IMR-90 (cell line): ENCODE measurements around the gene ITM2C. TPM values are rescaled to one million over a fixed set of nuclear protein-coding genes. Genes with fewer than 3 reads are reported as not detected.

Source experiments
- ATAC-seq: fragments of 200-7000 bp; cut with Tn5 transposase; 2 replicates; pipeline ENCODE4 v1.9.1; 2020; ENCODE audit warnings: low read depth, mild to moderate bottlenecking, moderate library complexity
- BruUV-seq: library from RNA; stranded (reverse); fragments of 400-500 nt; replicated peaks from 2 replicates; lab custom pipeline; 2021; lab: Mats Ljungman, UMichigan
- CTCF ChIA-PET: fragments of 300-600 bp; formaldehyde crosslinking; extraction: SDS; loops from one replicate; lab custom pipeline; 2021; ENCODE audit warnings: antibody characterized with exemption; lab: Yijun Ruan, JAX
- POLR2A ChIA-PET: fragments of 300-600 bp; sonication (Branson Sonifier 250); formaldehyde crosslinking; loops from one replicate; lab custom pipeline; 2022; ENCODE audit warnings: antibody characterized with exemption; ENCODE audit not compliant: unreplicated experiment; lab: Charles Lee
- DNase-seq: peaks from one replicate; pipeline ENCODE4 v3.0.0; 2013
- H2AFZ ChIP-seq: replicated peaks from 2 replicates; pipeline ENCODE3; 2013; ENCODE audit warnings: low read length, mild to moderate bottlenecking; ENCODE audit not compliant: poor library complexity
- H2AK5ac ChIP-seq: 2 replicates; pipeline ENCODE4 v1.6.1; 2013; ENCODE audit warnings: low read depth, low read length, inconsistent platforms
- H2AK9ac ChIP-seq: replicated peaks from 2 replicates; pipeline ENCODE3; 2013; ENCODE audit warnings: mild to moderate bottlenecking, low read depth, low read length, moderate library complexity; ENCODE audit not compliant: poor library complexity
- H2BK120ac ChIP-seq: 2 replicates; pipeline ENCODE4 v1.6.1; 2013; ENCODE audit warnings: low read depth, low read length, inconsistent platforms
- H2BK15ac ChIP-seq: 3 replicates; pipeline ENCODE4 v1.6.1; 2013; ENCODE audit warnings: low read depth, low read length, inconsistent platforms
- H2BK20ac ChIP-seq: 2 replicates; pipeline ENCODE4 v1.6.1; 2013; ENCODE audit warnings: low read depth, mild to moderate bottlenecking, inconsistent platforms, low read length, moderate library complexity
- H2BK5ac ChIP-seq: 2 replicates; pipeline ENCODE4 v1.6.1; 2013; ENCODE audit warnings: mild to moderate bottlenecking, low read depth, low read length, inconsistent platforms; ENCODE audit not compliant: poor library complexity, severe bottlenecking
- H3K14ac ChIP-seq: replicated peaks from 2 replicates; pipeline ENCODE4 v1.6.1; 2013; ENCODE audit warnings: low read depth, low read length, inconsistent platforms
- H3K18ac ChIP-seq: 2 replicates; pipeline ENCODE4 v1.6.1; 2013; ENCODE audit warnings: low read depth, low read length, control low read depth
- H3K23ac ChIP-seq: 2 replicates; pipeline ENCODE4 v1.6.1; 2013; ENCODE audit warnings: low read depth, low read length, inconsistent platforms
- H3K27ac ChIP-seq: 2 replicates; pipeline ENCODE4 v1.5.1; 2013; ENCODE audit warnings: mild to moderate bottlenecking, control low read depth, low read length; ENCODE audit not compliant: insufficient read depth
- H3K27me3 ChIP-seq: 2 replicates; pipeline ENCODE4 v1.6.1; 2013; ENCODE audit warnings: low read length; ENCODE audit not compliant: control insufficient read depth, insufficient read depth
- H3K36me3 ChIP-seq: 2 replicates; pipeline ENCODE4 v1.6.1; 2013; ENCODE audit warnings: low read length, mixed read lengths; ENCODE audit not compliant: control insufficient read depth, insufficient read depth
- H3K4ac ChIP-seq: 2 replicates; pipeline ENCODE4 v1.6.1; 2013; ENCODE audit warnings: low read depth, low read length, inconsistent platforms
- H3K4me1 ChIP-seq: 2 replicates; pipeline ENCODE4 v1.6.1; 2013; ENCODE audit warnings: low read length, mixed read lengths; ENCODE audit not compliant: control insufficient read depth, insufficient read depth
- H3K4me2 ChIP-seq: 2 replicates; pipeline ENCODE4 v1.6.1; 2013; ENCODE audit warnings: low read depth, mild to moderate bottlenecking, control low read depth, low read length, moderate library complexity
- H3K4me3 ChIP-seq: 2 replicates; pipeline ENCODE4 v1.5.1; 2013; ENCODE audit warnings: low read depth, mild to moderate bottlenecking, control low read depth, low read length, moderate library complexity; ENCODE audit not compliant: insufficient read depth
- H3K56ac ChIP-seq: 2 replicates; pipeline ENCODE4 v1.6.1; 2013; ENCODE audit warnings: low read length, inconsistent platforms; ENCODE audit not compliant: insufficient read depth; ENCODE audit errors: extremely low read depth
- H3K79me1 ChIP-seq, 2 experiments: 2 replicates each; pipeline ENCODE4 v1.6.1; 2013; ENCODE audit warnings: low read length in 2 of 2, inconsistent platforms in 1 of 2, low read depth in 1 of 2
- H3K9ac ChIP-seq: 2 replicates; pipeline ENCODE4 v1.6.1; 2013; ENCODE audit warnings: low read depth, low read length, control low read depth
- H3K9me1 ChIP-seq: 2 replicates; pipeline ENCODE4 v1.6.1; 2013; ENCODE audit warnings: low read length, inconsistent platforms; ENCODE audit not compliant: insufficient read depth
- H3K9me3 ChIP-seq: 2 replicates; pipeline ENCODE4 v1.6.1; 2013; ENCODE audit warnings: low read length; ENCODE audit not compliant: control insufficient read depth, insufficient read depth
- H4K20me1 ChIP-seq: 2 replicates; pipeline ENCODE4 v1.6.1; 2013; ENCODE audit warnings: low read length, inconsistent platforms; ENCODE audit not compliant: insufficient read depth
- H4K5ac ChIP-seq: 2 replicates; pipeline ENCODE4 v1.6.1; 2013; ENCODE audit warnings: mild to moderate bottlenecking, low read depth, low read length, control low read depth
- H4K8ac ChIP-seq, 2 experiments: 2 replicates each; pipeline ENCODE4 v1.6.1; 2013; ENCODE audit warnings: low read depth in 2 of 2, low read length in 2 of 2, control low read depth in 1 of 2, inconsistent platforms in 1 of 2
- H4K91ac ChIP-seq: 2 replicates; pipeline ENCODE4 v1.6.1; 2013; ENCODE audit warnings: low read depth, low read length, inconsistent platforms; ENCODE audit not compliant: insufficient read depth
- BHLHE40 ChIP-seq: fragments of 150-350 bp; IDR thresholded peaks from 2 replicates; pipeline ENCODE4 v1.6.1; 2016; ENCODE audit warnings: mild to moderate bottlenecking, low read depth, low read length
- CHD1 ChIP-seq: IDR thresholded peaks from 2 replicates; pipeline ENCODE4 v1.6.1; 2012; ENCODE audit warnings: low read depth, low read length, improper control_type of control experiment
- FOS ChIP-seq: fragments of 150-350 bp; IDR thresholded peaks from 2 replicates; pipeline ENCODE4 v1.6.1; 2016; ENCODE audit warnings: low read depth, low read length
- MAFK ChIP-seq: IDR thresholded peaks from 2 replicates; pipeline ENCODE4 v1.6.1; 2012; ENCODE audit warnings: low read depth, low read length, improper control_type of control experiment
- MAZ ChIP-seq: IDR thresholded peaks from 2 replicates; pipeline ENCODE4 v1.6.1; 2012; ENCODE audit warnings: low read depth, mild to moderate bottlenecking, low read length, improper control_type of control experiment, moderate library complexity, borderline replicate concordance
- NFE2L2 ChIP-seq: fragments of 150-350 bp; IDR thresholded peaks from 2 replicates; pipeline ENCODE4 v1.6.1; 2016; ENCODE audit warnings: low read depth, mild to moderate bottlenecking, low read length
- POLR2A ChIP-seq: IDR thresholded peaks from 2 replicates; pipeline ENCODE4 v1.6.1; 2012; ENCODE audit warnings: mild to moderate bottlenecking, low read depth, low read length
- RCOR1 ChIP-seq: IDR thresholded peaks from 2 replicates; pipeline ENCODE4 v1.6.1; 2012; ENCODE audit warnings: mild to moderate bottlenecking, low read length, improper control_type of control experiment; ENCODE audit not compliant: insufficient replicate concordance
- SMC3 ChIP-seq: fragments of 150-350 bp; IDR thresholded peaks from 2 replicates; pipeline ENCODE4 v1.6.1; 2016; ENCODE audit warnings: low read depth, mild to moderate bottlenecking, antibody characterized with exemption, low read length, moderate library complexity
- WGBS, 2 experiments: methylation state at CpG; one replicate each; pipeline versions ENCODE4 v1.1.5 to v1.1.7; 2013; ENCODE audit warnings: missing lambda C conversion rate in 2 of 2; ENCODE audit not compliant: insufficient read length in 1 of 2; ENCODE audit errors: extremely low coverage in 2 of 2; 5-methylcytosine and 5-hydroxymethylcytosine counted together
- dilution Hi-C: fragments of 300-500 bp; cut with HindIII; formaldehyde crosslinking; loops from one replicate; pipeline ENCODE4 v1.14.3; 2018; ENCODE audit warnings: low sequenced_read_pairs; ENCODE audit not compliant: unreplicated experiment
- in situ Hi-C: fragments of 300-500 bp; cut with MboI; formaldehyde crosslinking; loops from 3 replicates; pipeline ENCODE4 v1.14.3; 2019; ENCODE audit warnings: low sequenced_read_pairs, inconsistent platforms, mixed read lengths
- intact Hi-C: fragments of 100-400 bp; cut with micrococcal nuclease; formaldehyde crosslinking; loops from 2 replicates; pipeline ENCODE4 v1.10.0; 2022
- polyA plus RNA-seq, 3 experiments: library from polyadenylated mRNA; depleted of rRNA; stranded (reverse); fragments of >200 nt; gene quantifications; 2 replicates each; pipeline ENCODE4 v1.2.3, GENCODE V29; 2012; ENCODE audit warnings: low replicate concordance in 1 of 3
- total RNA-seq: library from RNA; depleted of rRNA; stranded (reverse); fragments of >200 nt; gene quantifications from 2 replicates; pipeline ENCODE4 v1.2.3, GENCODE V29; 2012
- TF ChIP-seq, protein P1 (sequence below): fragments of 150-350 bp; IDR thresholded peaks from 2 replicates; pipeline ENCODE4 v1.6.1; 2017; ENCODE audit warnings: mild to moderate bottlenecking, antibody characterized with exemption, low read length, low read depth
- TF ChIP-seq, protein P2 (sequence below): conservative IDR thresholded peaks from 2 replicates; pipeline ENCODE4 v1.5.1; 2012; ENCODE audit warnings: mild to moderate bottlenecking, low read depth, low read length, improper control_type of control experiment
- TF ChIP-seq, protein P3 (sequence below): fragments of 150-350 bp; IDR thresholded peaks from 2 replicates; pipeline ENCODE4 v1.6.1; 2016; ENCODE audit warnings: low read depth, mild to moderate bottlenecking, low read length, moderate library complexity, borderline replicate concordance

ITM2C gene
- total and polyA plus RNA-seq, 2 of the 4 experiments (the other 2 are of a cell fraction) = 46.8 to 274 TPM

DNA sequence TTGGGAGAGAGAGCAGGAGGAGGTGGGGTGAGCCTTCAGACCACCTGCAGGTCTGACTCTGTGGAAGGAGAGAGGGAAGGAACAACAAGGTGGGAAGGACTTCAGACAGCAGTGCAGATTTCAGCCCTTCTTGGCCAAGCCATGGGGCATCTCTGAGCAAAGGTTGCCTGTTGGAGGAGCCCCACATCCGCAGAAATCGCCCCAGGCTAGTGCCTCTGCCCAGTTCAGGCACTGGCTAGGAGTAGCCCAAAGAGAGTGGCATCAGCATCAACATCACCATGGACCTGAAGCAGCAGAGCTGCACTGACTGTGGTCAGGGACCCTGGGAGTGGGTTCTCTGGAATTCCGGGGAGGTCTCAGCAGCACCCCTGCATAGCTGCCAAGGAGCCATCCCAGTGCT, 50.1 kb downstream of the ITM2C start:
- Histone ChIP-seq H3K9me1 (no peaks in the 10 kb centered on the region), H2AK9ac (no peak overlapping the region), H2AK5ac (no peak overlapping the region), H4K91ac (no peak overlapping the region), H3K4me3 (no peak overlapping the region), H3K9me3 (no peaks in the 10 kb centered on the region), H3K9ac (no peak overlapping the region), H3K4ac (no peak overlapping the region), H2BK5ac (no peak overlapping the region), H3K27me3 (peaks cover 19% of the 10 kb centered on the region), H3K23ac (no peak overlapping the region), H3K56ac (no peak overlapping the region), H3K4me2 (no peak overlapping the region), H3K18ac (no peak overlapping the region), H3K79me1 (no peaks in the 10 kb centered on the region), H3K14ac (no peak overlapping the region), H2AFZ (no peak overlapping the region), H2BK15ac (no peak overlapping the region), H4K8ac (no peak overlapping the region), H2BK120ac (no peak overlapping the region), H4K20me1 (no peaks in the 10 kb centered on the region), H2BK20ac (no peak overlapping the region), H4K5ac (no peak overlapping the region), H3K36me3 (no peaks in the 10 kb centered on the region), H3K4me1 (no peaks in the 10 kb centered on the region), H3K27ac (no peak overlapping the region)
- no peak for DNase-seq
- dilution Hi-C loops (no loop called here), in situ Hi-C loops (no loop called here), intact Hi-C loops (no loop called here)
- TF ChIP-seq MAZ = no peak
- TF ChIP-seq CHD1 = no peak
- TF ChIP-seq BHLHE40 = no peak
- TF ChIP-seq, protein P1, sequence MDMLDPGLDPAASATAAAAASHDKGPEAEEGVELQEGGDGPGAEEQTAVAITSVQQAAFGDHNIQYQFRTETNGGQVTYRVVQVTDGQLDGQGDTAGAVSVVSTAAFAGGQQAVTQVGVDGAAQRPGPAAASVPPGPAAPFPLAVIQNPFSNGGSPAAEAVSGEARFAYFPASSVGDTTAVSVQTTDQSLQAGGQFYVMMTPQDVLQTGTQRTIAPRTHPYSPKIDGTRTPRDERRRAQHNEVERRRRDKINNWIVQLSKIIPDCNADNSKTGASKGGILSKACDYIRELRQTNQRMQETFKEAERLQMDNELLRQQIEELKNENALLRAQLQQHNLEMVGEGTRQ = no peak
- no peak for TF ChIP-seq POLR2A
- no peak for TF ChIP-seq MAFK
- TF ChIP-seq RCOR1 = no peak
- TF ChIP-seq, protein P2, sequence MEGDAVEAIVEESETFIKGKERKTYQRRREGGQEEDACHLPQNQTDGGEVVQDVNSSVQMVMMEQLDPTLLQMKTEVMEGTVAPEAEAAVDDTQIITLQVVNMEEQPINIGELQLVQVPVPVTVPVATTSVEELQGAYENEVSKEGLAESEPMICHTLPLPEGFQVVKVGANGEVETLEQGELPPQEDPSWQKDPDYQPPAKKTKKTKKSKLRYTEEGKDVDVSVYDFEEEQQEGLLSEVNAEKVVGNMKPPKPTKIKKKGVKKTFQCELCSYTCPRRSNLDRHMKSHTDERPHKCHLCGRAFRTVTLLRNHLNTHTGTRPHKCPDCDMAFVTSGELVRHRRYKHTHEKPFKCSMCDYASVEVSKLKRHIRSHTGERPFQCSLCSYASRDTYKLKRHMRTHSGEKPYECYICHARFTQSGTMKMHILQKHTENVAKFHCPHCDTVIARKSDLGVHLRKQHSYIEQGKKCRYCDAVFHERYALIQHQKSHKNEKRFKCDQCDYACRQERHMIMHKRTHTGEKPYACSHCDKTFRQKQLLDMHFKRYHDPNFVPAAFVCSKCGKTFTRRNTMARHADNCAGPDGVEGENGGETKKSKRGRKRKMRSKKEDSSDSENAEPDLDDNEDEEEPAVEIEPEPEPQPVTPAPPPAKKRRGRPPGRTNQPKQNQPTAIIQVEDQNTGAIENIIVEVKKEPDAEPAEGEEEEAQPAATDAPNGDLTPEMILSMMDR = no peak
- TF ChIP-seq, protein P3, sequence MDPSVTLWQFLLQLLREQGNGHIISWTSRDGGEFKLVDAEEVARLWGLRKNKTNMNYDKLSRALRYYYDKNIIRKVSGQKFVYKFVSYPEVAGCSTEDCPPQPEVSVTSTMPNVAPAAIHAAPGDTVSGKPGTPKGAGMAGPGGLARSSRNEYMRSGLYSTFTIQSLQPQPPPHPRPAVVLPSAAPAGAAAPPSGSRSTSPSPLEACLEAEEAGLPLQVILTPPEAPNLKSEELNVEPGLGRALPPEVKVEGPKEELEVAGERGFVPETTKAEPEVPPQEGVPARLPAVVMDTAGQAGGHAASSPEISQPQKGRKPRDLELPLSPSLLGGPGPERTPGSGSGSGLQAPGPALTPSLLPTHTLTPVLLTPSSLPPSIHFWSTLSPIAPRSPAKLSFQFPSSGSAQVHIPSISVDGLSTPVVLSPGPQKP = no peak
- TF ChIP-seq NFE2L2 = no peak
- TF ChIP-seq SMC3 = no peak
- TF ChIP-seq FOS = no peak
- no TSS peak for BruUV-seq
- no CpG with 5 or more reads among the region's 3 CpGs for WGBS, 2 experiments
- ChIA-PET CTCF (no interaction called here), POLR2A (no interaction called here)
- no peak for ATAC-seq
